Erythroblast (primary cell): Measurements from ENCODE around the gene ARHGAP42.

Experiments
- DNase-seq, 2 experiments: peaks; one replicate each; lab custom pipeline; 2025; lab: John Stamatoyannopoulos, UW
- GATA1 ChIP-seq: IDR thresholded peaks from 2 replicates; pipeline ENCODE4 v1.6.1; 2011; ENCODE audit warnings: low read depth, mild to moderate bottlenecking, control low read depth, low read length, moderate library complexity
- POLR2A ChIP-seq: IDR thresholded peaks from 2 replicates; pipeline ENCODE4 v1.6.1; 2011; ENCODE audit warnings: mild to moderate bottlenecking, low read length

The ARHGAP42 gene

DNA sequence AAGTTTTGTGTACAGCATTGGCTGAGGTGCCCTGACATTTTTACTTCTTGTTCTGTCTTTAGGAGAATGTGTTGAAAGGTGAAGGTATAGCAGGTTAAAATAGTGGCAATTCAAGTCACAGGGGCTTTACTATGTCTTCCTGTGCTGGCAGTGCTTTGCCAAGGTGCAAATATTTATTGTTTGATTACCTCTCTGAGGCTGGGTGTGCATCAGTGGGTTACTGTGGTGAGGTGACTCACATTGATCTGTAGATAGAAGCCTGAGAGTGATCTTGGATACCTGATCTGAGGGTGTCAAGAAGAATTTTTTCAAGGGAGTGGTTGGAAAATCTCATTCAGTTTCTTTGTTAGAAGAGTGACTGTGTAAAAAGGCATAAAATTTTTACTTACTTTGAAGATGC, 90.0 kb downstream of the ARHGAP42 start:
- DNase-seq, result no peak
- TF ChIP-seq GATA1 (no peak), POLR2A (no peak)

DNA sequence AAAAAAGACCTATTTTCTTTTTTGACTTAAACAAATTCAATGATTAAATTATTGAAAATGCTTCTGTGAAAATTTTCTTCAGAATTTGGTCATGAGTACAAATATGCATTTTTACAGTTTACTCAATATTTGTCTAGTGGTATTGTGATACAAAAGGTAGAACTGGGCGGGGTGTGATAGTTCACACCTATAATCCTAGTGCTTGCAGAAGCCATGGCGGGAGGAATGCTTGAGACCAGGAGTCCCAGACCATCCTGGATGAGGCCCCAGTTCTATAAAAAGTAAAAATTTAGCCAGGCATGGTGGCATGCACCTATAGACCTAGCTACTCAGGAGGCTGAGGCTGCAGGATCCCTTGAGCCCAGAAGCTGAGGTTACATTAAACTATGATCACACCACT, 90.6 kb downstream of the ARHGAP42 start:
- TF ChIP-seq POLR2A, result no peak
- TF ChIP-seq GATA1, result no peak
- no peak for DNase-seq

DNA sequence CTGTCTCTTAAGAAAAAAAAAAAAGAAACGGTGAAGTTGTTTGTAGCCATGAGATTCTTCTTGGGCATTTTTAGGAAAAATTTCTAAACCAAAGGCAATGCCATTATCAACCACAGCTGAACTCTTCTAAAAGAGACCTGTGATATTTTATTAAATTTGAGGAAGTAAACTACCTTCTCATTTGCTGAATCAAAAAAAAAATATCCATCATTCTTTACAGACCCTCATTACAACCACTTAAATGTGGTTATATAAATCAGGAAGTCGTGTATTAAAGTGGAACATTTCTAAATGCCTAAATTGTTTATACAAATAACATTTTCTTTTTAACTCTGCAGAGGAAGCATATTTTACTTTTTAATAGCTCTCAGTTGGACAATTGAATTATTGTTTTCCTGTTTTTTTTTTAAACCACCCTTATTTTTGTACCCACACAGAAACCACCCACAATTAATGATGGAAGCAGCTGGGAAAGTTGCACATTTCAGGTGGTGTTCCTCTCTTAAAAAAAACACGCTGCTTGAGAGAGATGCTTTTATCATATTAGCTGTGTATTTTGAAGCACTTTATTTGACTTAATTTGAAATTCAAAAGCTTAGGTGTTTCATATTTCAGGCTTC, 91.2 kb downstream of the ARHGAP42 start:
- no peak for TF ChIP-seq GATA1
- TF ChIP-seq POLR2A, result no peak
- no peak for DNase-seq

DNA sequence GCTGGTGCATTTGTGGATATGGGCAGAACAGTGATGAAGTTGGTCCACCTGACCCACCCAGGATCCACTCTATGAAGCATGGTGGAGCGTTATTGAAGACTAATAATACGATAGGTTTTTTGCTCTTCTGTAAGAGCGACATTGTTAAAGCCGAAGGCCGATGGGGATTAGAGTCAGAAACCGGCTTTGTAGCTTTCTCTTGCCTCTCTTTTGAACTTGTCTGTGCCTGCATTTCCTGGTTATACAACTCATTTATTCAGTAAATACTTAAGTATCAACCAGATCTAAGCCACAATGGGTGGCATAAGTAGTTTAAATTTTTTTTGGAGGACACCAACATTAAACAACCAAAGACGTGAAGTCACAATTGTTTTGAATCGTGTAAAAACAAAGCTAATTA, 93.4 kb downstream of the ARHGAP42 start:
- TF ChIP-seq GATA1, result no peak
- no peak for TF ChIP-seq POLR2A
- DNase-seq, result no peak

DNA sequence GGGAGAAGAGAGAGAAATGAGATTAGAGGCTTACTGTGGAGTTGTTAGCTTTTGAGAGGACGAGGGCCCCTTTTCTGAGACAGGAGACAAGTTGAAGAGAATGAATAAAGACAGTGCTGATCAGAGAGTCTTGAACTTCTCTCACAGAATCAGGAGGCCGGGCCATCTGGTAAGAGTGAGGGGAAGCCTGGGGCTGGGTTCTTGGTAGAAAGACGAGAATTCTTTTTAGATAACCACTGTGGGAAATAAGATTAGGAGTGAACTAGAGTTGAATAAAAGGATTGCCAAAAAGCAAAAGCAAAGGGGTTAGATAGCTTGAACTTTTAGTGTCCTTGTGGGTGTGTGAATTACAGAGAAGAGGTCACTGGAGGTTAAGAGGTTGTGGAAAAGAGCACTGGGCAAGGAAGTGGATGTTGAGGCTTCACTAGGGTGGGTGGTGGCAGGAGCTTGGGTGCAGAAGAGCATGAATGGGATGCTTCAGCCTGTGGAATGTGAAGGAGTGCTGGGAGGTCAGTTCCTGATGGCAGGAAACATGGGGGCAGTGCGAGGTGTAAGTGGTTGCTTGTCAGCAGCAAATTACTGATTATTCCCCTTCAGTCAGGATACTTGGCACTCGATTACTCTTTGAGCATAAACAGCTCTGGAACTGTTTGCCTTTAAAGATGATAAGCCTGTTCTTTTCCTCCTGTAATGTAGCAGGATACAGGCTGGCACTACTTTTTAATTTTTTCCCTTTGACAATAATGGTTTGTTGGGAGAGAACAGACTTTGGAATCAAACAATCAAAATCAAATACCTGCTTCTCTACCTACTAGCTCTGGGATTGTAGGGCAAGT, 98.3 kb downstream of the ARHGAP42 start:
- TF ChIP-seq POLR2A (no peak), GATA1 (no peak)
- DNase-seq, result no peak

DNA sequence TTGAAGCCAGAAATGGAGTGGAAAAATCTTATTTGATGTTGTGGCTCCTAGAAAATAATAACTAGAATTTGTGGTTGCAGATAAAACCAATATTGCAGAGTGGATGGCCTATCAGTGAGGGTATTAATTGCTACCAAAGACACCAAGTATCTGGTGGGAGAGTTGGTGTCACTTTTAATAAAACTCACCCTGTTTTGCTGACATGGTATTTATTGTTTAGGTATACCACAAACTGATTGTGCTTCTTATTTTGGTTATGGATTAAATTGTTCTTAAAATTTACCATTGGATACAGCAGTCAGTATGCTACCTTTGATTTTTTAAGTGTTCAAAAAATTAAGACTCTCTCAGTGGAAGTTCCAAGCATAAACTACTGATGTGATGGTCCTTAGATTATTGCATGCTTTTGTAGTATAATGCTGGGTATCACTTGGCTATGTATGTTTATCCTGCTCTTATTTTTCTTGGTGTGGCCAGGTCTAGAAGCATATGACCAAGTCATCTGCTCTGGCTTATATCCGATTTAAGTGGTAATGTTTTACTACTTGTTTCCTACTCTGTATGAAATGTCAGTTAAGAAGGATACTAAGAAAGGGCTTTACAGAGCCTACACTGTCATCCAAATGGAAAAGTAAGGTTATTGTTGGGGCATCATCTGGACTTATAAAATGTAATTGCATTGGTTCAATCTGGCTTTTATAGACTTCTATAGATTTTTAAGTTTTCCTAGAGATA, 101.6 kb downstream of the ARHGAP42 start:
- DNase-seq, result no peak
- TF ChIP-seq GATA1 (no peak), POLR2A (no peak)

DNA sequence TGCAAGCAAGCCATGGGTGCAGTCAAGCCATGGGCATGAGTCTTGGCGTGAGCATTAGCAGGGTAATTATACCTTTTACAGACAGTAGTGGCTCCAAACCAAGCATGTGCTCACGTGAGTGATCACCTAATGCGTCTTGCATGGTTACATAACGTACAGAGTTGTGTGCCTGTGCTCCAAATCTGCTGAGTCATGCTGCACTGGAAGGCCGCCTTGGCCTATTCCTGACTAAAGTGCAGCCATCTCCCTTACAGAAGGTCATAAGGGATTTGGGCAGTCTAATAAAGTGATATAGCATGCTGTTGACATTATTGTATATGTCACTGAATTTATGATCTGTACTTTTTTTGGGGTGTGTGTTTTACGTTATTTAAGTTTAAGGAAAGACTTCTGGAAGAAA, 102.4 kb downstream of the ARHGAP42 start:
- TF ChIP-seq POLR2A (no peak), GATA1 (no peak)
- DNase-seq, result peak; percentile 20 to 26

DNA sequence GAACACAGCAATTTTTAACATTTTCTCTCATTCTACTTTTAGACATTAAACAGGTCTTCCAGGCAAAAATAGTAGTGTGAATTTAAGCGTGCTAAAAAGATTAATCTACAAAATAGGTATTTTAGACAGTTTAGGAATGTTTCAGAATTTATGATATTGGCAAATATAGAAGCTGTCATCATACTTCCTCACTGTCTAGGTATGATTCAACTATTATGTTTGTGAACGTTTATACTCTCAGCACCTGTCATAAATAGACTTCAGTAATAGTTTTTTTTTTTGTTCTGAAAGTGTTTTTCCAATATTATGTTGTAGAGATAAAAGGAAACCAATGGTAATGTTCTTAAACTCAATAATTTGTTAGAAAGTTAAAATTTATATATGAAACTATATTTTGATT, 103.0 kb downstream of the ARHGAP42 start:
- TF ChIP-seq GATA1, result no peak
- TF ChIP-seq POLR2A, result no peak
- no peak for DNase-seq

DNA sequence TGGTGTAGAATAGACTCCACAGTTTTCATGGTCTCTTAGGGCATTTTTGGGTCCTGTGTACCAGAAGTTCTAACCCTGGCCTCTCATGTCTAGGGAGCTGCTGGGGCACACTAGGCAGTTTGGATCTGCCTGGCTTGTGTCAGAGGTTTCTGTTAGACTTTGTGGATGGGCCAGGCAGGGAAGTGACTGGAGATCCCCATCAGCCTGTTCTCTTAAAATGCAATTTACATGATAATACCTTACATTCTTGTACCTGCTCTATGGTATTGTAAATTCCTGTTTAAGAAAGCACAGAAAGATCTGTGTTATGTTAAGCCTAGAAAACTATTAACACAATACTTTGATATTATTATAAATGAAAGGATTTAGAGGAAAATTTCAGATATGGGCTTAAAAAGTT, 104.0 kb downstream of the ARHGAP42 start:
- TF ChIP-seq POLR2A (no peak), GATA1 (no peak)
- DNase-seq, result no peak

DNA sequence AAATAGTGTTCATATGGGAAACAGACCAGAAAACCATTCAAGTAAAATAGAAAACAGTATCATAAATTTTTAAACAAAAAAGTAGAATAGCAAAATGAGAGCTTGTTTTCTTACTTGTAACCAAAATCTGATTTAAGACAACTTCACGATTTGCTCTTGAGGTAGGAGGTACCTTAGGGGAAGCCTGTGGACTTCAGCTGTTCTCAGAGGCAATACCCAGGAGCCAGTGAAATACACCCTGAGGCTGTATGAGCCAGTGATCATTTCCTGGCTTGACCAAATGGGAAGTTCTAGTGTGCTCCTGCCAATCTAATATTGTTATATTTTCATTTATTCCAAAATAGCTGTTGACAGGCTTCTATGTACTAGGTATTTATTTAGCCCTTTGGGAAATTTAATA, 104.8 kb downstream of the ARHGAP42 start:
- TF ChIP-seq POLR2A, result no peak
- no peak for DNase-seq

DNA sequence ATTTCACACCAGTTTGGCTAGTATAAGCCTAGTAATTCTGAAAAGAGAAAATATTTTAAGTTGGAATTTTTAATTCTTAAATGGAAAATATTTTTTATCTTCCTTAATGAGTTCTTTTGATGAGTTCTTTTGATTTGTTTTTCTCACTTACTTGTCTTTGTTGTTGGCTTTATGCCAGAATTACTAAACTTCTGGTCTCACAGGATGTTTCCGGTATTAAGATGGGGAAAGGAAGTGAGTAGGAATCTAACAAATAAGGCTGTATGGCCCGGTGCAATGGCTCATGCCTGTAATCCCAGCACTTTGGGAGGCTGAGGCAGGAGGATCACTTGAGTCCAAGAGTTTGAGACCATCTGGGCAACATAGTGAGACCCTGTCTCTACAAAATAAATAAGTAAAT, 106.4 kb downstream of the ARHGAP42 start:
- no peak for TF ChIP-seq POLR2A
- no peak for TF ChIP-seq GATA1
- DNase-seq, result no peak

DNA sequence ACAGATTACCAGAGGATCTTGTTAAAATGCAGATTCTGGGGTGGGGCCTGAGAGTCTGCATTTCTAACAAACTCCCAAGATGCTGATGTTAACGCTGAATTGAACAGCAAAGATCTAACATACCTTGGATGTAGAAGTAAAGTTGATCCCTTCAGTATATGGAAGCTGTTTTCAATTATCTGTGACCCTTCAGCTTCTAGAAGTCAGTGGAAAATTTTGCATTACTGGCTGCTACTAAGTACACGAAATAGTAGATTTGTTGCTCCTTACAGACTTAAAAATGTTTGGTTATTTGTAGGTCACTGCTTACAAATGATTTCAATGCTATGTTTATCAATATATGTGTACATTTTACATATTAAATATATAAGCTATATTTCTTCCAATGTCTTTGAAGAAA, 107.4 kb downstream of the ARHGAP42 start:
- no peak for TF ChIP-seq GATA1
- no peak for TF ChIP-seq POLR2A
- no peak for DNase-seq

DNA sequence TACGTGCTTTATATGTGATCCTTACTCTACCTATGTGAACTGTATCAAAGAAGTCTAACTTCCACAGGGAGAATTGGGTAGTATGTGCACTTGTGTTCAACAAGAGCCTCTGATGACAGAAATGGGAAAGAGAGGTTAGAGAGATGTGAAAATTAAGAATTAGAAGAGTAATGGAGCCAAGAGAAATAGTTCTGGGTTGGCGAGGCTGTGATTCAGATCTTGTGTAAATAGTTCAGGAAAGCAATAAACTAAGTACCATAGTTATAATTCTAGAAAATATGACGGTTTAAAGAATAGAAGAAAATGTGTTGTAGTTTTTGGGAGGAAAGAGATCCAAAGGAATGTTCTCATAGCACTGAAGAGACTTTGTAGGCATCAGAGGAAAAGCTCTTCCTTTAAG, 112.4 kb downstream of the ARHGAP42 start:
- TF ChIP-seq GATA1 (no peak), POLR2A (no peak)

DNA sequence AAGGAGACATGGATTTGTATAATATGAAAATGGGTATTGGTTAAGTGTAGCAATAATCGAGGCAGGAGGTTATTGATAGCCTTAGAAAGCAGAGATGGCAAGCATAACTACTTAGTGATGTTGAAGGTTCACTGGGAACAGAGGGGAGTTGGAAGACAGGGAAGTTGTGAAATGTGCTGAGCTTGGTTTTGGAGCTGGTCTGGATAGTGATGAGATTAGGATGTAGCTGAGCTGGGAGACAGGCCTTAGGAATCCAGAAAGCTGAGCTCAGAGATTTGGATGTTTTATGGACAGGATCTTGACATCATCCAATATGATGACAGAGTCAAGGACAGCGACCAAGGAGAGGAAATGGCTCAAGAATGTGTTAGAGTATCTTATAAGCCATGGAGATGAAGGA, 113.1 kb downstream of the ARHGAP42 start:
- DNase-seq, result no peak

More for the DNA sequence above, 112.4 kb downstream of the ARHGAP42 start:
- no peak for DNase-seq

More for the DNA sequence above, 113.1 kb downstream of the ARHGAP42 start:
- TF ChIP-seq POLR2A (no peak), GATA1 (no peak)
